Measurements from ENCODE around the gene SKP1.

SKP1 gene

DNA sequence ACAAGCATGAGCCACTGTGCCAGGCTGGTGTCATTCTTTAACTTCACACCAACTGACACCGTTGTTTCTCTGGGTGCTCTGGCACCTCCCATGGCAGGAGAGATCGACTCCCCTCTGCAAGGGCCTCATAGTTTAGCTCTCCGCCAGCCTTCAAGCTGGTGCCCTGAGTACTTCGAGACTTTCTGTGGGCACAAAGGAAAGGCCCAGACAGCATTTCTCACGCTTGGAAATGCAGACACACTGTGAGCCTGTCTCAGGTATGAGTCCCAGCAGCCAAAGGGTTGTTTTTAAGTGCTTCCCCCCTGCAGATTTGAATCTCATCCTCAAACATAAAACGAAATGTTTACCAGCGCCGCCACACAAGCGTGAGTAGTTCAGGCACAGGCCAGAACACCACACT lies 73.4 kb downstream of the SKP1 start:
- H3K27me3 Mint-ChIP-seq, result peaks cover 5% of the 10 kb centered on the region
- H3K4me1 Mint-ChIP-seq, result peaks cover 99% of the 10 kb centered on the region
- peak in 1 of 2 donors; percentile 80 for DNase-seq
- no peaks in the 10 kb centered on the region for H3K9me3 Mint-ChIP-seq
- peak; percentile 33 for ATAC-seq
- H3K4me3 Mint-ChIP-seq, result peak overlapping the region; percentile 85 to 90
- peak overlapping the region; percentile 87 to 98 for H3K27ac Mint-ChIP-seq

GRCh38 chr5:134101686-134102439 lies 74.9 kb downstream of the SKP1 start:
- Mint-ChIP-seq H3K27me3 (peaks cover 2% of the 10 kb centered on the region), H3K4me1 (peaks cover 99% of the 10 kb centered on the region), H3K27ac (peak overlapping the region; percentile 57 to 91), H3K4me3 (peak overlapping the region; percentile 46 to 74), H3K9me3 (no peaks in the 10 kb centered on the region)
- no peak for ATAC-seq
- DNase-seq, result peak; percentile 79 to 83

GRCh38 chr5:134100283-134101091 lies 76.3 kb downstream of the SKP1 start:
- peak overlapping the region; percentile 83 to 89 for H3K27ac Mint-ChIP-seq
- DNase-seq, result peak; percentile 92 to 96
- no peaks in the 10 kb centered on the region for H3K9me3 Mint-ChIP-seq
- H3K4me3 Mint-ChIP-seq, result peak overlapping the region; percentile 18 to 74
- peak; percentile 87 for ATAC-seq
- H3K4me1 Mint-ChIP-seq, result peaks cover 99% of the 10 kb centered on the region
- H3K27me3 Mint-ChIP-seq, result no peaks in the 10 kb centered on the region

- H3K4me1 Mint-ChIP-seq, result peaks cover 98% of the 10 kb centered on the region
- peak overlapping the region; percentile 18 to 74 for H3K4me3 Mint-ChIP-seq
- H3K27ac Mint-ChIP-seq, result peak overlapping the region; percentile 83 to 89
- H3K27me3 Mint-ChIP-seq, result no peaks in the 10 kb centered on the region
- no peaks in the 10 kb centered on the region for H3K9me3 Mint-ChIP-seq
- DNase-seq (no peak), ATAC-seq (no peak)
Measured at GRCh38 chr5:134099939-134100282, 76.8 kb downstream of the SKP1 start.

DNA sequence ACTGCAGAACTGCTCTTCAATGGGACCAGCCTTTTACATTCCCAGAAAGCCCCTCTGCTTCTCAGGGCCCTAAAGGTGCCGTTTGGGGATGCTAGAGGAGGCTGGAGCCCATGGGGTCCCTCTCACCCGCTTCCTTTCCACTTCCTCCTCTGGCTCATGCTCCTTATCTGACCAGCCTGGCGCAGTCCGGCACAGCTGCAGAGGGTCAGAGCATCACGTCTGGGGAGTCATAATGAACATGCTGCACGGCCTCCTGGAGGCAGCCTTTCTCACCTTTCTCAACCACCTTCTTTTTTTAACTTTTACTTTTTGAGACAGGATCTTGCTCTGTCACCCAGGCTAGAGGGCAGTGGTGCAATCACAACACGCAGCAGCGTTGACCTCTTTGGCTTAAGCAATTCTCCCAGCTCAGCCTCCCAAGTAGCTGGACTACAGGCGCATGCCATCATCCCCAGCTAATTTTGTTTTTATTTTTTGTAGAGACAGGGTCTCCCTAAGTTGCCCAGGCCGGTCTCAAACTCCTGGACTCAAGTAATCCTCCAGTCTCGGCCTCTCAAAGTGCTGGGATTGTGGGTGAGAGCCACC lies 77.4 kb downstream of the SKP1 start:
- no peak for ATAC-seq
- H3K27me3 Mint-ChIP-seq, result no peaks in the 10 kb centered on the region
- peak overlapping the region; percentile 18 to 74 for H3K4me3 Mint-ChIP-seq
- peaks cover 97% of the 10 kb centered on the region for H3K4me1 Mint-ChIP-seq
- no peak for DNase-seq
- H3K9me3 Mint-ChIP-seq, result no peaks in the 10 kb centered on the region
- peak overlapping the region; percentile 83 to 89 for H3K27ac Mint-ChIP-seq

Data from stimulated activated naive CD8-positive, alpha-beta T cell treated with anti-CD3 and anti-CD28 coated beads, Interleukin-15, amount 100 ng/mL, for 72 hours (primary cell).